GOT3 (cell line): ENCODE results near the gene SOX12.
"Not testable (repeated sequence)": the region's sequence is repeated elsewhere in the genome, so short reads cannot be mapped to it uniquely, and the experiment has no call there.

Experiments
- DNase-seq: peaks from one replicate; lab custom pipeline; 2025; ENCODE audit warnings: mixed read lengths; lab: John Stamatoyannopoulos, UW

SOX12 gene

GRCh38 chr20:328975-329695 is 3.8 kb downstream of the SOX12 start:
- DNase-seq: no peak

GRCh38 chr20:329851-330232 is 4.5 kb downstream of the SOX12 start:
- DNase-seq: no peak

- DNase-seq: no peak
Measured at GRCh38 chr20:330233-331149, 5.1 kb downstream of the SOX12 start.

- DNase-seq: no peak
Measured at GRCh38 chr20:334578-334977, 9.2 kb downstream of the SOX12 start.

GRCh38 chr20:336040-336439 is 10.7 kb downstream of the SOX12 start:
- DNase-seq: not testable (repeated sequence)

GRCh38 chr20:341682-342081 is 16.3 kb downstream of the SOX12 start:
- DNase-seq: no peak

GRCh38 chr20:343107-343506 is 17.8 kb downstream of the SOX12 start:
- DNase-seq: no peak

GRCh38 chr20:346033-346639 is 20.8 kb downstream of the SOX12 start:
- DNase-seq: no peak

- DNase-seq: no peak
Measured at GRCh38 chr20:346640-347316, 21.4 kb downstream of the SOX12 start, which contains the start of gene NRSN2. Gene NRSN2, plus strand, starts transcription at chr20:347111. Its CDS starts 2,533 bp downstream, at chr20:349644.

GRCh38 chr20:347317-347639 is 21.9 kb downstream of the SOX12 start:
- no peak for DNase-seq

- peak; percentile 94 for DNase-seq
Measured at GRCh38 chr20:347640-348484, 22.5 kb downstream of the SOX12 start.

- no peak for DNase-seq
Measured at GRCh38 chr20:348972-349841, 23.9 kb downstream of the SOX12 start.

- no peak for DNase-seq
Measured at GRCh38 chr20:353166-353565, 27.8 kb downstream of the SOX12 start.

GRCh38 chr20:354298-354977 is 29.1 kb downstream of the SOX12 start:
- no peak for DNase-seq

- not testable (repeated sequence) for DNase-seq
Measured at GRCh38 chr20:356154-356553, 30.8 kb downstream of the SOX12 start.

- no peak for DNase-seq
Measured at GRCh38 chr20:356745-357144, 31.4 kb downstream of the SOX12 start.

GRCh38 chr20:358891-359555 is 33.7 kb downstream of the SOX12 start:
- no peak for DNase-seq

- DNase-seq: no peak
Measured at GRCh38 chr20:361561-361960, 36.2 kb downstream of the SOX12 start.
